HEK293 (cell line): Measurements from ENCODE around the gene MED20.

ENCODE experiments used
- CTCF ChIA-PET: fragments of 350-600 bp; formaldehyde crosslinking; extraction: SDS; loops from one replicate; lab custom pipeline; 2021; ENCODE audit warnings: antibody characterized with exemption; lab: Yijun Ruan, JAX
- POLR2A ChIA-PET: fragments of 300-600 bp; formaldehyde crosslinking; extraction: SDS; loops from one replicate; lab custom pipeline; 2020; ENCODE audit warnings: antibody characterized with exemption, inconsistent platforms; lab: Yijun Ruan, JAX
- H3K27ac ChIP-seq: fragments of 200-500 bp; sonication (Bioruptor generic); 2 replicates; pipeline ENCODE4 v1.5.1; 2014; ENCODE audit warnings: low read depth, low read length, control low read depth, inconsistent platforms; ENCODE audit errors: extremely low read depth
- H3K36me3 ChIP-seq, 2 experiments: fragments of 200-500 bp in 1 of 2; sonication (Bioruptor generic) in 1 of 2; 1 replicate in 1 of 2; 2 replicates in 1 of 2; pipeline ENCODE4 v1.5.1; 2014 to 2017; ENCODE audit warnings: inconsistent platforms in 2 of 2, low read length in 2 of 2; ENCODE audit not compliant: control insufficient read depth in 2 of 2, insufficient read depth in 1 of 2
- H3K4me1 ChIP-seq: fragments of 200-500 bp; sonication (Bioruptor generic); 2 replicates; pipeline ENCODE4 v1.5.1; 2014; ENCODE audit warnings: mild to moderate bottlenecking, low read length, inconsistent platforms; ENCODE audit not compliant: control insufficient read depth, insufficient read depth
- H3K4me3 ChIP-seq: 2 replicates; pipeline ENCODE4 v1.5.1; 2011; ENCODE audit warnings: low read depth, mild to moderate bottlenecking, control low read depth, low read length, moderate library complexity
- H3K9me3 ChIP-seq: fragments of 200-500 bp; sonication (Bioruptor generic); 2 replicates; pipeline ENCODE4 v1.5.1; 2014; ENCODE audit warnings: low read depth, low read length, inconsistent platforms; ENCODE audit not compliant: control insufficient read depth, insufficient read depth
- KLF9 ChIP-seq: fragments of 450-650 bp; formaldehyde crosslinking; IDR thresholded peaks from 2 replicates; pipeline ENCODE4 v1.5.1; 2016; ENCODE audit warnings: missing biosample characterization, missing genetic modification characterization, low read depth
- OVOL3 ChIP-seq: fragments of 450-650 bp; formaldehyde crosslinking; IDR thresholded peaks from 2 replicates; pipeline ENCODE4 v1.5.1; 2016; ENCODE audit warnings: missing biosample characterization, missing genetic modification characterization
- PRDM4 ChIP-seq: fragments of 450-650 bp; formaldehyde crosslinking; IDR thresholded peaks from 2 replicates; pipeline ENCODE4 v1.5.1; 2017; ENCODE audit warnings: missing biosample characterization, missing genetic modification characterization
- SCRT2 ChIP-seq: fragments of 450-650 bp; formaldehyde crosslinking; IDR thresholded peaks from 2 replicates; pipeline ENCODE4 v1.5.1; 2016; ENCODE audit warnings: missing biosample characterization, missing genetic modification characterization
- TRIM28 ChIP-seq: IDR thresholded peaks from 2 replicates; pipeline ENCODE4 v1.6.1; 2011; ENCODE audit warnings: low read length, control low read depth, borderline replicate concordance
- ZBTB10 ChIP-seq: fragments of 450-650 bp; formaldehyde crosslinking; IDR thresholded peaks from 2 replicates; pipeline ENCODE4 v1.5.1; 2016; ENCODE audit warnings: missing biosample characterization, missing genetic modification characterization
- ZBTB49 ChIP-seq: fragments of 450-650 bp; formaldehyde crosslinking; IDR thresholded peaks from 2 replicates; pipeline ENCODE4 v1.5.1; 2016; ENCODE audit warnings: missing biosample characterization, missing genetic modification characterization, low read depth
- ZIC2 ChIP-seq: fragments of 450-650 bp; formaldehyde crosslinking; IDR thresholded peaks from 2 replicates; pipeline ENCODE4 v1.5.1; 2016; ENCODE audit warnings: missing biosample characterization, missing genetic modification characterization
- ZNF133 ChIP-seq: fragments of 450-650 bp; formaldehyde crosslinking; IDR thresholded peaks from 2 replicates; pipeline ENCODE4 v1.5.1; 2016; ENCODE audit warnings: missing biosample characterization, missing genetic modification characterization
- ZNF140 ChIP-seq: fragments of 450-650 bp; formaldehyde crosslinking; IDR thresholded peaks from 2 replicates; pipeline ENCODE4 v1.5.1; 2016; ENCODE audit warnings: missing biosample characterization, missing genetic modification characterization
- ZNF148 ChIP-seq: fragments of 450-650 bp; formaldehyde crosslinking; IDR thresholded peaks from 2 replicates; pipeline ENCODE4 v1.5.0; 2017; ENCODE audit warnings: missing biosample characterization, missing genetic modification characterization, borderline replicate concordance
- ZNF157 ChIP-seq: fragments of 450-650 bp; formaldehyde crosslinking; IDR thresholded peaks from 2 replicates; pipeline ENCODE4 v1.5.1; 2016; ENCODE audit warnings: missing biosample characterization, missing genetic modification characterization
- ZNF16 ChIP-seq: fragments of 450-650 bp; formaldehyde crosslinking; IDR thresholded peaks from 2 replicates; pipeline ENCODE4 v1.5.1; 2016; ENCODE audit warnings: low read depth, missing biosample characterization, missing genetic modification characterization
- ZNF174 ChIP-seq: fragments of 450-650 bp; formaldehyde crosslinking; IDR thresholded peaks from 2 replicates; pipeline ENCODE4 v1.5.0; 2017; ENCODE audit warnings: missing biosample characterization, mild to moderate bottlenecking, missing genetic modification characterization
- ZNF239 ChIP-seq: fragments of 450-650 bp; formaldehyde crosslinking; IDR thresholded peaks from 2 replicates; pipeline ENCODE4 v1.5.1; 2016; ENCODE audit warnings: missing biosample characterization, missing genetic modification characterization
- ZNF394 ChIP-seq: fragments of 450-650 bp; formaldehyde crosslinking; IDR thresholded peaks from 2 replicates; pipeline ENCODE4 v1.5.1; 2016; ENCODE audit warnings: missing biosample characterization, missing genetic modification characterization, mild to moderate bottlenecking, moderate library complexity, borderline replicate concordance
- ZNF473 ChIP-seq: fragments of 450-650 bp; formaldehyde crosslinking; IDR thresholded peaks from 2 replicates; pipeline ENCODE4 v1.5.1; 2017; ENCODE audit warnings: missing biosample characterization, missing genetic modification characterization
- ZNF654 ChIP-seq: fragments of 450-650 bp; formaldehyde crosslinking; IDR thresholded peaks from 2 replicates; pipeline ENCODE4 v1.5.1; 2016; ENCODE audit warnings: low read depth, missing biosample characterization, missing genetic modification characterization
- ZNF768 ChIP-seq: fragments of 450-650 bp; formaldehyde crosslinking; IDR thresholded peaks from 2 replicates; pipeline ENCODE4 v1.5.1; 2018; ENCODE audit warnings: missing biosample characterization, mild to moderate bottlenecking, missing genetic modification characterization
- ZNF791 ChIP-seq: fragments of 450-650 bp; formaldehyde crosslinking; IDR thresholded peaks from 2 replicates; pipeline ENCODE4 v1.5.1; 2016; ENCODE audit warnings: missing biosample characterization, missing genetic modification characterization
- ZNF837 ChIP-seq: fragments of 450-650 bp; formaldehyde crosslinking; IDR thresholded peaks from 2 replicates; pipeline ENCODE4 v1.5.1; 2016; ENCODE audit warnings: missing biosample characterization, missing genetic modification characterization
- ZSCAN4 ChIP-seq: fragments of 450-650 bp; formaldehyde crosslinking; IDR thresholded peaks from 2 replicates; pipeline ENCODE4 v1.5.1; 2017; ENCODE audit warnings: missing biosample characterization, missing genetic modification characterization

MED20 gene

GRCh38 chr6:41955412-41955811, 34.5 kb upstream of the MED20 start:
- ChIA-PET POLR2A (no interaction called here), CTCF (interaction anchor here (0.6 to 1.1 kb wide), 2 partner anchors 89 to 207 kb away, joined by 3 to 5 read pairs; no protein-coding TSS in a partner anchor)
- Histone ChIP-seq H3K36me3 (no peaks in the 10 kb centered on the region), H3K27ac (no peak overlapping the region), H3K9me3 (no peaks in the 10 kb centered on the region), H3K4me1 (no peaks in the 10 kb centered on the region), H3K4me3 (no peak overlapping the region)
- TF ChIP-seq ZBTB49 (tag by site-specific recombination) (no peak), ZNF16 (tag by site-specific recombination) (no peak), ZNF791 (no peak), ZNF239 (tag by site-specific recombination) (no peak)

- Histone ChIP-seq H3K9me3 (no peaks in the 10 kb centered on the region), H3K4me1 (no peaks in the 10 kb centered on the region), H3K4me3 (no peak overlapping the region), H3K36me3 (no peaks in the 10 kb centered on the region), H3K27ac (no peak overlapping the region)
- CTCF ChIA-PET, result interaction anchor here (0.5 to 1.1 kb wide), 3 partner anchors 90 to 465 kb away, joined by 3 to 5 read pairs (median 3); no protein-coding TSS in a partner anchor
- TF ChIP-seq ZNF837 (tag by site-specific recombination) (no peak), ZNF394 (tag by site-specific recombination) (no peak), TRIM28 (no peak), ZNF654 (no peak), KLF9 (no peak), ZNF473 (tag by site-specific recombination) (no peak), ZNF174 (no peak), ZSCAN4 (tag by site-specific recombination) (no peak), ZNF157 (tag by site-specific recombination) (no peak), ZNF140 (tag by site-specific recombination) (no peak), ZIC2 (tag by site-specific recombination) (no peak), ZNF133 (tag by site-specific recombination) (no peak), PRDM4 (tag by site-specific recombination) (no peak), ZNF768 (tag by site-specific recombination) (no peak), ZNF239 (tag by site-specific recombination) (no peak), ZNF148 (no peak), SCRT2 (no peak), ZBTB10 (tag by site-specific recombination) (no peak), OVOL3 (tag by site-specific recombination) (no peak)
- POLR2A ChIA-PET, result no interaction called here
Observed at GRCh38 chr6:41954668-41955067, 33.7 kb upstream of the MED20 start.
